ENCODE data around the gene SLC7A6.
A peak's percentile ranks its signal among the peaks of the same experiment; 100 is the strongest.

Gene SLC7A6

DNA sequence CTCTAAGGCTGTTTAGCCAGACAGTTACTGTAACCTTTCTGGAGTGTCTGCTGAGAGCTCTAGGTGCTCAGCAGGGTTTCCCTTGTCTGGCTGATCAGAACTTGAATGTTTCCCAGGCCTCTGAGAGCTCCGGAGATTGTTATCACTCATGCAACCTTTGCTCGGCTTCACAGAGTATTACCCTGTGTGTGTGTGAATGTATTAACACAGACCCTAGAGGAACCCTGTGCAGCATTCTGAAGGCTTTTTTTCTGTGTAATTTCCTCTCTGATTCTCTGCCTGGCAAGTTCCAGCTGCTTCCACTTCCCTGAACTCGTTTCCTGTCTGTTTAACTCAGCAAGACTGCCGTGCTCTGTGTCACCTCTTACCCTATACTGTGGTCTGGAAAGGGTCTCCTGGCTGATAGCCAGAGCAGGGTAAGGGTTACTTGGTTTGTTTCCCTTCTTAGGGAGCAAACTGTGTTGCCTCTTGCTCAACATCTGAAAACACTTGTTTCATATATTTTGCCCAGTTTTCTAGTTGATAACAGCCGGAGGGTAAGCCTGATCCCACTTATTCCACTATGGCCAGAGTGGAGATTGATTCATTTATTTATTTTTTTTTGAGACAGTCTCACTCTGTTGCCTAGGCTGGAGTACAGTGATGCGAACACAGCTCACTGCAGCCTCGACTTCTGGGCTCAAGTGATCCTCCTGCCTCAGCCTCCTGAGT lies 68.2 kb downstream of the SLC7A6 start:
- H3K36me3 ChIP-seq (ENCODE audit: control insufficient read depth in 5 of 5, insufficient read depth in 5 of 5, low read length in 5 of 5), result peaks cover 0 to 17% (median 5%) of the 10 kb centered on the region in 5 donors
- peak overlapping the region in 4 of 5 donors; percentile 32 to 65 (median 46) for H3K9ac ChIP-seq (ENCODE audit: low read length in 5 of 5)
- peak overlapping the region; percentile 82 for H3K27ac ChIP-seq (ENCODE audit: low read depth, low read length)

DNA sequence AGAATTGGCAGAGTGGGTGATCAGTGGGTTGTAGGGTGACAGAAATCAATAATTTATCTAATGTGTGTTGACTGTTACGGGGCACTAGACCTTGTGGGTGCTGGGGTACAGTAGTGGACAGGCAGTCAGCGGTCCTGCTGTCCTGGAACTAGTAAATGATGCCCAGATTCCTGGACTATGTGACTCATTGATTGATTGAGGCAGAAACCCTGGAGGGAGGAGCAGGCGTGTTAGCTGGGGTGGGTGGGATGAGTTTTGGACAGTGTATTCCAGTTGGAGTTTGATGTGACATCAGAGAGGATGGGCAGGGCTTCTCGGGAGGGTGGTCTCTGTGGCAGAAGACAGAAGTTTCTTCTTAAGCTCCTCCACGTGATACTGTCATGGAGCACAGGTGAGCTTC lies 70.8 kb downstream of the SLC7A6 start:
- H3K4me1 ChIP-seq (ENCODE audit: control insufficient read depth in 5 of 5, insufficient read depth in 5 of 5, low read length in 5 of 5), result peaks cover 11 to 48% (median 39%) of the 10 kb centered on the region in 5 donors
- H3K4me3 ChIP-seq (ENCODE audit: low read depth in 1 of 5, low read length in 5 of 5), result no peak overlapping the region
- H3K27ac ChIP-seq (ENCODE audit: low read depth, low read length), result peak overlapping the region; percentile 82
- no peak overlapping the region for H3K9ac ChIP-seq (ENCODE audit: low read length in 5 of 5)
- peaks cover 0 to 41% (median 31%) of the 10 kb centered on the region in 5 donors for H3K36me3 ChIP-seq (ENCODE audit: control insufficient read depth in 5 of 5, insufficient read depth in 5 of 5, low read length in 5 of 5)
- H3K27me3 ChIP-seq (ENCODE audit: control insufficient read depth in 5 of 5, insufficient read depth in 4 of 5, low read length in 5 of 5), result no peaks in the 10 kb centered on the region
- H3K9me3 ChIP-seq (ENCODE audit: control insufficient read depth in 5 of 5, low read length in 5 of 5), result no peaks in the 10 kb centered on the region

More for the DNA sequence above, 68.2 kb downstream of the SLC7A6 start:
- H3K4me1 ChIP-seq (ENCODE audit: control insufficient read depth in 5 of 5, insufficient read depth in 5 of 5, low read length in 5 of 5), result peaks cover 11 to 53% (median 43%) of the 10 kb centered on the region in 5 donors
- no peaks in the 10 kb centered on the region for H3K27me3 ChIP-seq (ENCODE audit: control insufficient read depth in 5 of 5, insufficient read depth in 4 of 5, low read length in 5 of 5)
- no peaks in the 10 kb centered on the region for H3K9me3 ChIP-seq (ENCODE audit: control insufficient read depth in 5 of 5, low read length in 5 of 5)
- H3K4me3 ChIP-seq (ENCODE audit: low read depth in 1 of 5, low read length in 5 of 5), result peak overlapping the region in 2 of 5 donors; percentile 29 to 32

DNA sequence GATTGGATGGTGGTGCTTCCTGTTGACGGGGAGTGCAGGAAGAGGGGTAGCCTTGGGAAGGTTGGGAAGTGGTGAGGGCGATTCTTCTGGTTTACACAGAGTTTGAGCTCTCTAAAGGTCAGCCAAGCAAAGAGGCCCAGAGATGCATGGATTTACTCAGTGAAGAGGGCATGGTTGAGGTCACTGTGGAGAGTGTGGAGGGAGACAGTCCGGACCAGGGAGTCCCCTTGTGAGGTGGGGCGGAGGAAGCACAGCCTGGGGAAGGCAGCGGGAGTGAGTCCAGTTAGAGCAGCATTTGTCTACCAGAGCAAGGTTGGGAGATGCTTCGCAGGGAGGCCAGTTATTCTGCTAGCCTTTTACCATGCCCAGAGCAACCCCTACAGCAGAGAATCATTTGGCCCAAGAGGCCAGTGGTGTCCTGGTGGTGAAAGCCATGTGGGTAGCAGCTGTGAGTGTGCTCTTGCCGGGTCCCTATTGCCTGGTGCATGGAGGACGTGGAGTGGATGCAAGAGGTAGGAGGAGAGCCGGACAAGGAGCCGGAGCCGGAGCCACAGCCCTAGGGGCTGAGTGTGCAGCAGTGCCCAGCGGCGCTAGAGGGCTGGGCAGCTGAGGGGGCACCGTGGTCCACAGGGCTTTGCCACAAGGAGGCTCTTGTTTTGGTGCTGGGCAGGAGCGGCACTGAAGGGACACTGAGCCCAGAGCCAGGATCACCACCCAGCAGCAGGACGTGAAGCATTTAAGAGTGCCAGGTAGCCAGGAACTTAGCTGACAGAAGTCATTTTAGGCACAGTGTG lies 74.2 kb downstream of the SLC7A6 start:
- no peak overlapping the region for H3K9ac ChIP-seq (ENCODE audit: low read length in 5 of 5)
- H3K4me1 ChIP-seq (ENCODE audit: control insufficient read depth in 5 of 5, insufficient read depth in 5 of 5, low read length in 5 of 5), result peaks cover 1 to 21% (median 12%) of the 10 kb centered on the region in 5 donors
- H3K27me3 ChIP-seq (ENCODE audit: control insufficient read depth in 5 of 5, insufficient read depth in 4 of 5, low read length in 5 of 5), result no peaks in the 10 kb centered on the region
- no peak overlapping the region for H3K4me3 ChIP-seq (ENCODE audit: low read depth in 1 of 5, low read length in 5 of 5)
- H3K9me3 ChIP-seq (ENCODE audit: control insufficient read depth in 5 of 5, low read length in 5 of 5), result no peaks in the 10 kb centered on the region
- H3K27ac ChIP-seq (ENCODE audit: low read depth, low read length), result no peak overlapping the region
- H3K36me3 ChIP-seq (ENCODE audit: control insufficient read depth in 5 of 5, insufficient read depth in 5 of 5, low read length in 5 of 5), result peaks cover 4 to 69% (median 56%) of the 10 kb centered on the region in 5 donors

DNA sequence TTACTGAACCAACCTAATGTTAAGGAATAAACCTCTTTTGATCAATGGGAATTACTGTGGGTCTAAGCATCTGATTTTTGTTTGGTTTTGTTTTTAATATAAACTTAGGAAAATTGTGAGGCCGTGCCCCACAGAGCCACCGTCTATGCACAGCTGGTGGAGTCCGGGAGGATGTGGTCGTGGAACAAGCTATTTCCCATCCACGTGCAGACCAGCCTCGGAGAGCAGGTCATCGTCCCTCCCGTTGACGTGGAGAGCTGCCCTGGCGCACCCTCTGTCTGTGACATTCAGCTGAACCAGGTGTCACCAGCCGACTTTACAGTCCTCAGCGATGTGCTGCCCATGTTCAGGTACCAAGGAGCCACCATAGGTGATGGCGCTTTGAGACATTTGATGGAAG lies 74.9 kb downstream of the SLC7A6 start:
- no peak overlapping the region for H3K27ac ChIP-seq (ENCODE audit: low read depth, low read length)
- peaks cover 0 to 14% (median 5%) of the 10 kb centered on the region in 5 donors for H3K4me1 ChIP-seq (ENCODE audit: control insufficient read depth in 5 of 5, insufficient read depth in 5 of 5, low read length in 5 of 5)
- H3K36me3 ChIP-seq (ENCODE audit: control insufficient read depth in 5 of 5, insufficient read depth in 5 of 5, low read length in 5 of 5), result peaks cover 4 to 70% (median 60%) of the 10 kb centered on the region in 5 donors
- H3K4me3 ChIP-seq (ENCODE audit: low read depth in 1 of 5, low read length in 5 of 5), result no peak overlapping the region
- no peaks in the 10 kb centered on the region for H3K9me3 ChIP-seq (ENCODE audit: control insufficient read depth in 5 of 5, low read length in 5 of 5)
- H3K9ac ChIP-seq (ENCODE audit: low read length in 5 of 5), result no peak overlapping the region
- no peaks in the 10 kb centered on the region for H3K27me3 ChIP-seq (ENCODE audit: control insufficient read depth in 5 of 5, insufficient read depth in 4 of 5, low read length in 5 of 5)

DNA sequence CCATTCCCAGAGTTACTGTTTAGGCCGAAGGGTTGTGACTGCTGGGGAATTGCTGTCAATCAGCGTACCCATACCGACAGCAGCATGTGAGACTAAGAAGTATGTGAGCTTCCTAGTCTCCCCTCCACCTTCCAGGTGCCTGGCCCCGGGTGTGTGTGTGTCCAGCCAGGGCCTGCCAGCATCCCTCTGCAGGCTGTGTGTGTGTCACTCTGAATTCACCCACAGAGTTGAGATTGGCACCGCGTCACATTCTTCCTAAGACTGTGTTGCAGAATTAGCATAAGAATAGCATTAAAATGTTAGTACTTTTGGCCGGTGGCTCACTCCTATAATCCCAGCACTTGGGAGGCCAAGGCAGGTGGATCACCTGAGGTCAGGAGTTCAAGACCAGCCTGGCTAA lies 78.3 kb downstream of the SLC7A6 start:
- Histone ChIP-seq H3K27me3 (ENCODE audit: control insufficient read depth in 5 of 5, insufficient read depth in 4 of 5, low read length in 5 of 5) (no peaks in the 10 kb centered on the region), H3K4me3 (ENCODE audit: low read depth in 1 of 5, low read length in 5 of 5) (no peak overlapping the region), H3K9me3 (ENCODE audit: control insufficient read depth in 5 of 5, low read length in 5 of 5) (no peaks in the 10 kb centered on the region), H3K27ac (ENCODE audit: low read depth, low read length) (no peak overlapping the region), H3K9ac (ENCODE audit: low read length in 5 of 5) (no peak overlapping the region), H3K4me1 (ENCODE audit: control insufficient read depth in 5 of 5, insufficient read depth in 5 of 5, low read length in 5 of 5) (peaks cover 0 to 8% (median 5%) of the 10 kb centered on the region in 5 donors), H3K36me3 (ENCODE audit: control insufficient read depth in 5 of 5, insufficient read depth in 5 of 5, low read length in 5 of 5) (peaks cover 4 to 86% (median 80%) of the 10 kb centered on the region in 5 donors)

DNA sequence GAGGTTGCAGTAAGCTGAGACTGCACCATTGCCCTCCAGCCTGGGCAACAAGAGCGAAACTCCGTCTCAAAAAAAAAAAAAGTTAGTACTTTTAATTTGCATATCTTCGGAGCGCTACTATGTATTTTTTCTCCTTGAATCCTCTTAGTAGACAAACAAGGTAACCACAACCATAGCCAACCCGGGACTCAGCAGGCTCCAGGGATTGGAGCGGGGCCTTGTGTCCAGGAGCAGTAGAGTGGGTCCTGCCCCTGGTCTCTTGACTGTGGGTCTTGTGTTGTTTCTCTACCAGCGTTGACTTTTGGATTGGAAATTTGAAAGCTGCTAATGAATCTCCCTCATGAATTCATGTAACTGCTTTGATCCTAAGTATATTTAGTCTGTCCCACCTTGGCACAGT lies 78.8 kb downstream of the SLC7A6 start:
- peaks cover 0 to 12% (median 6%) of the 10 kb centered on the region in 5 donors for H3K4me1 ChIP-seq (ENCODE audit: control insufficient read depth in 5 of 5, insufficient read depth in 5 of 5, low read length in 5 of 5)
- H3K9me3 ChIP-seq (ENCODE audit: control insufficient read depth in 5 of 5, low read length in 5 of 5), result no peaks in the 10 kb centered on the region
- no peak overlapping the region for H3K9ac ChIP-seq (ENCODE audit: low read length in 5 of 5)
- no peak overlapping the region for H3K4me3 ChIP-seq (ENCODE audit: low read depth in 1 of 5, low read length in 5 of 5)
- no peak overlapping the region for H3K27ac ChIP-seq (ENCODE audit: low read depth, low read length)
- H3K27me3 ChIP-seq (ENCODE audit: control insufficient read depth in 5 of 5, insufficient read depth in 4 of 5, low read length in 5 of 5), result no peaks in the 10 kb centered on the region
- H3K36me3 ChIP-seq (ENCODE audit: control insufficient read depth in 5 of 5, insufficient read depth in 5 of 5, low read length in 5 of 5), result peaks cover 4 to 86% (median 80%) of the 10 kb centered on the region in 5 donors

DNA sequence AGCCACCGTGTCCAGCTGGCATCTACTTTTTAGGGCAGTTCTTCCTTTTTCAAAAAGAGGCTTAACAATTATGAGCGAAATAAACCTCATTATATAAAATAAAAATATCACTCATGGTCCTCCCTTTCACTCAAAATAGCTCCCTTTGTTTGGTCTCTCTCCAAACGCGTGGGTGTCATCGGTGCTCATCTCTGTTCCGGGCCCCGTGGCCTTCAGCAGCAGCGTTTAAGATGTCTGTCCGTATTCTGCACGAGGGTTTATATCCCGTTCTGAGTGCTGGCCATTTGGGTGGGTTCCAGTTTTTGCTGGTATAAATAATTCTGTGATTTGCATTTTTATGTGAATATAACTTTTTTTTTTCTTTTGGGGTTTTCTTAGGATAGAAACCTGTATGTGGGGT lies 79.9 kb downstream of the SLC7A6 start:
- Histone ChIP-seq H3K36me3 (ENCODE audit: control insufficient read depth in 5 of 5, insufficient read depth in 5 of 5, low read length in 5 of 5) (peaks cover 4 to 86% (median 80%) of the 10 kb centered on the region in 5 donors), H3K9ac (ENCODE audit: low read length in 5 of 5) (no peak overlapping the region)

DNA sequence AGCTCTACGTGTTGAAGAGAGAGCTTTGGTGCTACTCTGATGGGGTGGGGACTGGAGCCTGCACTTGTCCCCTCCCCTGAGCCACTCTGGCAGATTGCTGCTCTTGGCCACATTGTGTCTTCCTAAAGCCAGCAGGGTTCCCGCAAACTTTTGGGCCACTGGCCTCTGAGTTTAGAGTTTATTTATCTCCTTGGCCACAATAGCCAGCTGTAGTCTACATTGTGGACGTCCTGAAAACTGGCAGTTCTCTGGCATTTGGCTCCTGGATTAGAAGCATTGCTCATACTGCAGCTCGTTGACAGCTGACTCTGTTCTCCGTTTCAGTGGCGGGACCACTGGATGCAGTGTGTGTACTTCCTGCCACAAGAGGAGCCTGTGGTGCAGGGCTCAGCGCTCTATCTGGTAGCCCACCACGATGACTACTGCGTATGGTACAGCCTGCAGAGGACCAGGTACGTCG lies 81.1 kb downstream of the SLC7A6 start:
- no peaks in the 10 kb centered on the region for H3K27me3 ChIP-seq (ENCODE audit: control insufficient read depth in 5 of 5, insufficient read depth in 4 of 5, low read length in 5 of 5)
- no peak overlapping the region for H3K4me3 ChIP-seq (ENCODE audit: low read depth in 1 of 5, low read length in 5 of 5)
- no peak overlapping the region for H3K27ac ChIP-seq (ENCODE audit: low read depth, low read length)
- peaks cover 9 to 86% (median 79%) of the 10 kb centered on the region in 5 donors for H3K36me3 ChIP-seq (ENCODE audit: control insufficient read depth in 5 of 5, insufficient read depth in 5 of 5, low read length in 5 of 5)
- peaks cover 0 to 12% (median 6%) of the 10 kb centered on the region in 5 donors for H3K4me1 ChIP-seq (ENCODE audit: control insufficient read depth in 5 of 5, insufficient read depth in 5 of 5, low read length in 5 of 5)
- H3K9me3 ChIP-seq (ENCODE audit: control insufficient read depth in 5 of 5, low read length in 5 of 5), result no peaks in the 10 kb centered on the region
- H3K9ac ChIP-seq (ENCODE audit: low read length in 5 of 5), result no peak overlapping the region

More for the DNA sequence above, 79.9 kb downstream of the SLC7A6 start:
- Histone ChIP-seq H3K27me3 (ENCODE audit: control insufficient read depth in 5 of 5, insufficient read depth in 4 of 5, low read length in 5 of 5) (no peaks in the 10 kb centered on the region), H3K9me3 (ENCODE audit: control insufficient read depth in 5 of 5, low read length in 5 of 5) (no peaks in the 10 kb centered on the region), H3K27ac (ENCODE audit: low read depth, low read length) (no peak overlapping the region), H3K4me3 (ENCODE audit: low read depth in 1 of 5, low read length in 5 of 5) (no peak overlapping the region), H3K4me1 (ENCODE audit: control insufficient read depth in 5 of 5, insufficient read depth in 5 of 5, low read length in 5 of 5) (peaks cover 0 to 12% (median 6%) of the 10 kb centered on the region in 5 donors)

DNA sequence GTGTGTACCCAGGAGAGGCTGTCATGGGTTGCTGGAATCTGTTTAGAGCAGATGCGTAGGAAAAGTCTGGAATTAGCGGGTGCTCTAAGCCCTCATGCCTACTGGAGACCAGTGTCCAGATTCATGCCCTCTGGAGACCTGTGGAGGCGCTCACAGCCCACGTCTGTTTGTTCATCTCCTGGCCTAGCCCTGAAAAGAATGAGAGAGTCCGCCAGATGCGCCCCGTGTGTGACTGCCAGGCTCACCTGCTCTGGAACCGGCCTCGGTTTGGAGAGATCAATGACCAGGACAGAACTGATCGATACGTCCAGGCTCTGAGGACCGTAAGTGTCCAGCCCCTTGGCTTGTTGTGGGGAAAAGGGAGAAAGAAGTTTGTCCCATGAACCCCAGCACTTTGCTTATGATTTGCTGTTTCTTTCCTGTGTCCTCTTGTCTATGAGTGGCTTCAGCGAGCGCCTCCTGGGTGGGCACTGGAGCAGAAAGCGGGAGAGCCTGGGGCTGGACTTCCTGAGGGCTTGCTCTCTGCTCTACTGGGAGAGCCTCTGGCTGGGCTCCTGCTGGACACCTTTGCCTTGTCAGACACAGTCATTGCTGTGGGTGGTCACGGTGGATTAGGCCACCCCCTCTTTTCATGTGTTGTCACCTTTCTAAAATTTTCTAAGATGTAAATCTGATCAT lies 81.8 kb downstream of the SLC7A6 start:
- Histone ChIP-seq H3K9me3 (ENCODE audit: control insufficient read depth in 5 of 5, low read length in 5 of 5) (no peaks in the 10 kb centered on the region), H3K36me3 (ENCODE audit: control insufficient read depth in 5 of 5, insufficient read depth in 5 of 5, low read length in 5 of 5) (peaks cover 6 to 86% (median 79%) of the 10 kb centered on the region in 5 donors), H3K27me3 (ENCODE audit: control insufficient read depth in 5 of 5, insufficient read depth in 4 of 5, low read length in 5 of 5) (no peaks in the 10 kb centered on the region), H3K9ac (ENCODE audit: low read length in 5 of 5) (no peak overlapping the region), H3K4me3 (ENCODE audit: low read depth in 1 of 5, low read length in 5 of 5) (no peak overlapping the region), H3K4me1 (ENCODE audit: control insufficient read depth in 5 of 5, insufficient read depth in 5 of 5, low read length in 5 of 5) (peaks cover 0 to 12% (median 6%) of the 10 kb centered on the region in 5 donors), H3K27ac (ENCODE audit: low read depth, low read length) (no peak overlapping the region)
